KG1 (cell line): ENCODE results near the gene MICU2.
"Not testable (repeated sequence)": the region's sequence is repeated elsewhere in the genome, so short reads cannot be mapped to it uniquely, and the experiment has no call there.

ENCODE experiments used
- DNase-seq: peaks from one replicate; lab custom pipeline; 2025; lab: John Stamatoyannopoulos, UW

The MICU2 gene

DNA sequence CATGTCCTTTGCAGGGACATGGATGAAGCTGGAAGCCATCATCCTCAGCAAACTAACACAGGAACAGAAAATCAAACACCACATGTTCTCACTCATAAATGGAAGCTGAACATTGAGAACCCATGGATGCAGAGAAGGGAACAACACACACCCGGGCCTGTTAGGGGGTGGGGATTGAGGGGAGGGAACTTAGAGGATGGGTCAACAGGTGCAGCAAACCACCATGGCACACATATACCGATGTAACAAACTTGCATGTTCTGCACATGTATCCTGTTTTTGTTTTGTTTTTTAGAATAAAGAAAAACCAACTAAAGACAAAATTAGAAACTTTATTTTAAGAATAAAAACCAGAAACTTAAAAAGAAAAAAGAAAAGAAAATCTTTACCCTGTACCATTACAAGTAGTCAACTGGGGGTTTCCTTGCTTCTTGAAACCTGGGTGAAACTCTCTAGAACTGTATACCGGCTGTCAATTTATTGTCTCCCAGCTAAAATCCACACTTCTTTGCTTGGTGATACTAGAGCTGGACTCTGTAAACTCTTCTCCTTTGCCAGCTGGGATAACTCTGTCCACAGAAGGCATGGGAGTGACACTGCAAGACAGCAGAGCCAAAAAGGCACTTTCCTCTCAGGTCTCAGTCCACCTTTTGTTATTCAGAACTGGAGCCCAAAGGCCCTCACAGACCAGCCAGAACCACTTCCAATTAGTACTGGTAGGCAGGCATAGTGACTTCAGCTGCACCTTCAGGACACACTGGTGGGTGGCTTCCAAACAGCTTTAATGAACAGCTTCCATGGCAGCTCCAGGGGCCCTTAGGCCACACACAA lies 9.0 kb downstream of the MICU2 start:
- no peak for DNase-seq

- DNase-seq: not testable (repeated sequence)
Observed at GRCh38 chr13:21590665-21591456, 13.1 kb downstream of the MICU2 start.

DNA sequence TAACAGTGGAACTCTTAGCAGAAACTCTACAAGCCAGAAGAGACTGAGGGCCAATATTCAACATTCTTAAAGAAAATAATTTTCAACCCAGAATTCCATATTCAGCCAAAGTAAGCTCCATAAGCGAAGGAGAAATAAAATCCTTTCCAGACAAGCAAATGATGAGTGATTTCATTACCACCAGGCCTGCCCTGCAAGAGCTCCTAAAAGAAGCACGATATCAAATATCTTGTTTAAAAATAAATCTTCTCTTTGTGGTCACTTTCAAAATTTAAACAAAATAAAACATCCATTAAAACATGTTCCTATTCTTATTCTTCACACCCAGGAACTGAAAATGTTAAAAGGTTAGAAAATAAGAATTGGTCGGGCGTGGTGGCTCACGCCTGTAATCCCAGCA lies 13.7 kb downstream of the MICU2 start:
- no peak for DNase-seq

DNA sequence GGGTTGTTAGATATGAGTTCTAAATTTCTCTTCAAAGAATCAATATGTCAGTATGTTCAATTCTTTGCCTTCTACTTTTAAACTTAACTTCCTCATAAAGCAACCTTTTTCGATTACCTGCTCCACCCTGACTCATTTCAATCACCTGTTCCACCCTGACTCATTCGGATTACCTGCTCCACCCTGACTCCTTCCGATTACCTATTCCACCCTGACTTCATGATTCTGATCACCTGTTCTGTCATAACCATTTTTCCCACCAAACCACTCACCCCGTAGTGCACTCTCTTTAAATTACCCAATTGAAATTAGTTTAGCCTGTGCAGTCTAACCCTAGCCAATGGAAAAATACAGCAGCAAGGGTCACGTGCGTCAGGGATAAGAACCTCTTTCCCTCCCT lies 14.5 kb downstream of the MICU2 start:
- not testable (repeated sequence) for DNase-seq

DNA sequence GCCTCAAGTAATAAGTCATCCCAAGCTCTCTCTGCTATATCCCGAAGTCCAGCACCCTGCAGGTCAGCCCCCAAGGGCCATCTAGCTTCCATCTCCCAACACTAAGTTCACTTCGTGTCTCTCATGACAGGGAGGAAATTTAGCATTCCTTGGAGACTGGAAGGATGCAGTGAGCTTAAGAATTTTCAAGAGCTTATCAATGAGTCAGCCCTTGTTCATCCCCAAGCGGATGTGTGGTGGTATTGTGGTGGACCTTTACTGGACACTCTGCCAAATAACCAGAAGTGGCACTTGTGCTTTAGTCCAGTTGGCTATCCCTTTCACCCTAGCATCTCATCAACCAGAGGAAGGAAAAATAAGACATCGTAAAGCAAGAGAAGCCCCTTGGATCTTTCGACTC lies 15.6 kb downstream of the MICU2 start:
- not testable (repeated sequence) for DNase-seq

GRCh38 chr13:21584973-21585592 lies 18.9 kb downstream of the MICU2 start:
- no peak for DNase-seq

- no peak for DNase-seq
Observed at GRCh38 chr13:21583478-21583877, 20.5 kb downstream of the MICU2 start.

- no peak for DNase-seq
Observed at GRCh38 chr13:21580736-21581135, 23.2 kb downstream of the MICU2 start.

GRCh38 chr13:21579754-21580316 lies 24.1 kb downstream of the MICU2 start:
- DNase-seq: peak; percentile 27

DNA sequence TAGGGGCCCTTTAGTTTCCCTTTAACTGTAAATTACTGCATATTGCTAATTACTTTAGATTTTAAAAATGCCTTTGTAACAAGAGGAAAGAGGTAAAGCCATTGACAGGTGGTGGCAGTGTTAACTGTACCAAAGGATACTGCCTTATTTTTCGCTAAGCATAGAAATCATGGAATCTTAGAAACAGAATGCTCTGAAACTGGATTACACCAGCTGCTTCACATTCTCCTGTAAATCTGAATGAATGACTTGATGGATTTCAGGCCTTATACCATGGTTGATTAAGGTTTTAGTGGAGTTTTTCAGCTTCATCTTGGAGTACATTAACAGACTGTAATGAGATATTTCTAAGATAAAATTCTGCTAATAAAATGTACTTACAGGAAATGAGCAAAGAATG lies 25.2 kb downstream of the MICU2 start:
- no peak for DNase-seq

DNA sequence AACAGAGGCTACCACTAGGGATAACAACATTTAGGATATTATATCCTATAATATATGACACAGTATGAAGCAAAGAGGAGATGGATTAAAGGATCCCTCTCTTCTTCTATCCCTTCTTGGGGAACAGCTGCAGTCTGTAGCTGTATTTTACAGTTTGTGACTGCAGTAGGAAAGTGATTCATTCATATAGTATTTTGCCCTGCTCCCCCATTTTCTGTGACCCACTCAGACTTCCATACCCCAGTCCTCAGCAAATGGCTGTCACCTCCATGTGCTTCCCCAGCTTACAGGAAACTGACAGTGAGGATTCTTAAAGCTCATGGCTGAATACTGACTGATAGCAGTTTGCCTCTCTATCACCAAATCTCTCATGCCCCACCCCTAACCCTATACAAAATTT lies 27.5 kb downstream of the MICU2 start:
- DNase-seq: no peak

DNA sequence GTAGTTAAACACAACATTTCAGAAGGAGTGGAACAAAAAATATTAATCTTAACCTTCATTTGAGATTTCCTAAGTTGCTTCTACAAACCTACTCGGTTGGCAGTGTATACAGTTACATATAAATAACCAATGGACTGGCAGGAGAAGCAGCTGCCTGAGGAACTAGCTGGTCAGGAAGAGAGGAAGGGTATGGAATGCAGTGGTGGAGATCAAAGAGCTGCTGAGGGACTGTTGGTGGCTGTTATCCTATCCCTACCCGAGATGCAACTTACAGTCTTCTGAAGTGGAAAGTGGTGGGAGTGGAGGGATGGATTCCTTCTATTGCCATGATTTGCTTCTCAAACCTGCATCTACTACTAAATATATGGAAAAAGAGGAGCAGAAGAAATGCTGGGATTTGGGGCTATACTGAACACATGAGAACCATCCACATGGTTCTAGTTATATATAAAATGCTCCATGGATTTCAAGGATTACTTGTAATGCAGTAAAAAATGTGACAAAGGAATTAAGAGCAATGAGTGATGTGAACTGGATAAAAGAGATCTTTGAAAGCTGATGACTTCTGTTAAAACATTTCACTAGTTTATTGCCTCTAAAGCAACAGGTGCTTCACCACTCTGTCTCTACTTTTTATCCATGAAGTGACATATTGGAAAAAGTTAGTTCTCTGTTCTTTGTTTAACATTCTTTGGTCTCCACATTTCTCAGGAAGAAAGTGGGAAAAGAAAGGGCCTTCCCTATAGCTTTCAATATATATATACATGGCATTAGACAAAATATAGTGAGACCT lies 29.9 kb downstream of the MICU2 start:
- DNase-seq: no peak

- DNase-seq: no peak
Observed at GRCh38 chr13:21569686-21570085, 34.3 kb downstream of the MICU2 start.

DNA sequence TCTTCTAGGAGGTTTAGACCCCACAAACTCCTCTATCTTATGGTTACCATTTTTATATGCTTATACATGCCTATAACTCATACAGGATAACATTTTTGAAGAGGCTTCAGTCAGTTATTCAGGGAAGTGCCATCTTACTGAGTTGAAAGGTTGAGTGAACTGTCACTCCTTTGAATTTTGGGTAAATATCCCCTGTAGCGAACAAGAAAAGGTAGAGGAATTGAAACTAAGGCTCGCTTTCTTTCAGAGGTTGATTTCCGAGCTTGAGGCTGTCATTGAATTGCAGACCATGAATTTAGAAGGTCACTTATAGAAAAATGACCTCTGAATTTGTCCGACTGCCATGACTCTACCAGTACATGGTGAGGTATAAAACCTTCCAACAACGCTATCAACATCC lies 35.1 kb downstream of the MICU2 start:
- no peak for DNase-seq

- DNase-seq: no peak
Observed at GRCh38 chr13:21567714-21568113, 36.3 kb downstream of the MICU2 start.

GRCh38 chr13:21557995-21558394 lies 46.0 kb downstream of the MICU2 start:
- DNase-seq: no peak

GRCh38 chr13:21556051-21556450 lies 47.9 kb downstream of the MICU2 start:
- DNase-seq: no peak

- not testable (repeated sequence) for DNase-seq
Observed at GRCh38 chr13:21553261-21553660, 50.7 kb downstream of the MICU2 start.

GRCh38 chr13:21550918-21551317 lies 53.1 kb downstream of the MICU2 start:
- DNase-seq: no peak

DNA sequence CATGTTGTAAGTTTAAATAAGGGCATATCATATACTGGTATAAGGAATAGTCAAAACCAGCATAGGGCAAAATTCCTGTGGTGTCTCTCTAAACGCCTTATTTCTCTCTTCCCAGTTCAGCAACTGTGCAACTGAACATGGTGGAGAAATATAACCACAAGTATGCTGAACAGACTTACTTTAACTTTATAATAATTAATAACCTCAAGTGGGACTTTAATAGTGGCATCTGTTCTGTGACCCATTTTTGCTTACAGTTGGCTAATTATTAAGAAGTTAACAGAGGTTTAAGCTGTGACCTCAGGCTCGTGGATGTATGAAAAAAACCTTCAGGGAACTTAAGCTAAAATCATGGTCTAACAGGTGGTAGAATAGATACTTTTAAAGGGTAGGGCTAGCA lies 54.3 kb downstream of the MICU2 start:
- DNase-seq: no peak

DNA sequence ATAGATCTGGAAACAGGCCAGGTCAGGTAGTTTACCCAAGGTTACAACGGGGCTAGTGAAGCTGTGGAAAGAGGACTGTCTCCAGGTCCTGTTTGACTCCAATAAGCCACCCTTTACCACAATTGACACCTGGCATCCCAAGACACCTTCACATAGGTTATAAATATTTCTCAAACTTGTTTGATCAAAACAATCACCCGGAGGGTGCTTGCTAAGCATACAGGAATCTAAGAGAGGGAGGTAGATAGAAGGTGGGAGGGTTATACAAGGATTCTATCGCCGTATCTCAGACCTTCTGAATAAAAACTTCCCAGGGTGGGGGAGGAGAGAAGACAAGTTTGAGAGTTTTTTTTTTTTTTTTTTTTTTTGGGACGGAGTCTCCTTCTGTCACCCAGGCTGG lies 55.4 kb downstream of the MICU2 start:
- no peak for DNase-seq

GRCh38 chr13:21546372-21546771 lies 57.6 kb downstream of the MICU2 start:
- DNase-seq: no peak
